Measurements from ENCODE around the gene SLC25A20.
A peak's percentile ranks its signal among the peaks of the same experiment; 100 is the strongest.
"Not testable (repeated sequence)": the region's sequence is repeated elsewhere in the genome, so short reads cannot be mapped to it uniquely, and the experiment has no call there.

The SLC25A20 gene, protein sequence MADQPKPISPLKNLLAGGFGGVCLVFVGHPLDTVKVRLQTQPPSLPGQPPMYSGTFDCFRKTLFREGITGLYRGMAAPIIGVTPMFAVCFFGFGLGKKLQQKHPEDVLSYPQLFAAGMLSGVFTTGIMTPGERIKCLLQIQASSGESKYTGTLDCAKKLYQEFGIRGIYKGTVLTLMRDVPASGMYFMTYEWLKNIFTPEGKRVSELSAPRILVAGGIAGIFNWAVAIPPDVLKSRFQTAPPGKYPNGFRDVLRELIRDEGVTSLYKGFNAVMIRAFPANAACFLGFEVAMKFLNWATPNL

DNA sequence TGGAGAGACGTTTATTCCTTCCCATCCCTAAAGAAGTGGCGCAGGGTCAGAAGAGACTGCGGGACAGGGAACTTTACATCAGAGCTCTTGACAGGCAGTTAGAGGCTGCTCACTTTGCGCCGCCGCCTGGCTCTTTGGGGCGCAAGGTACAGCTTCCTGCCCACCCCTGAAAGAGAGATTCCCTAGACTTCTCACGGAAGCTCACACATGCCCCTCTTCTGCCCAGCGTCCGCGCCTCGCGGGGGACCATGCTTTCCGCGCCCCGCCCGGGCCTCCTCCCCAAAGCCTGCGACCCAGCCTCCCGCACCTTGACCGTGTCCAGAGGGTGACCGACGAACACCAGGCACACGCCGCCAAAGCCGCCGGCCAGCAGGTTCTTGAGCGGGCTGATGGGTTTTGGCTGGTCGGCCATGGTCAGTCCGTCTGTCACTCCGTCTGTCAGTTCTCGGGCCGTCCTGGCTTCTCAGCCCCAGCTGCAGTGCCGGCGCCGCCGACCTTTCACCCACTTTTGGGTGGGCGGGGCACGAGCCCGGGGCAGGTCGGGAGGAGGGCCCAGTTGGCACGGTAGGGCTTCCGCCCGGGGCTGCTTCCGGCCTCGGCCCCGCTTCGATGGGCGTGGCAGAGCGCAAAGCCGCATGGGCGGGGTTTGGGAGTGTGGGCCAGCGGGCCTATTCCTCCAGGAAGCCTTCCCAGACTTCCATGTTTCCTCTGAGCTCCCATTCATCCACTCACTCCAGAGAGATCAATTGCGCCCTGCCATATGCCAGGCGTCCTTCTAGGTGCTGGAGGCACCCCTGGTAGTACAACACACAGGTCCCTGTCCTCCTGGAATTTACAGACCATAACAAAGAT lies at the start of gene SLC25A20:
Gene SLC25A20 (minus strand): TSS at position 500 of the 852 bp plus-strand sequence. CDS start 88 bp downstream, at position 412.
- DNase-seq (ENCODE audit: low read depth in 2 of 2): peak; percentile 83 to 88

DNA sequence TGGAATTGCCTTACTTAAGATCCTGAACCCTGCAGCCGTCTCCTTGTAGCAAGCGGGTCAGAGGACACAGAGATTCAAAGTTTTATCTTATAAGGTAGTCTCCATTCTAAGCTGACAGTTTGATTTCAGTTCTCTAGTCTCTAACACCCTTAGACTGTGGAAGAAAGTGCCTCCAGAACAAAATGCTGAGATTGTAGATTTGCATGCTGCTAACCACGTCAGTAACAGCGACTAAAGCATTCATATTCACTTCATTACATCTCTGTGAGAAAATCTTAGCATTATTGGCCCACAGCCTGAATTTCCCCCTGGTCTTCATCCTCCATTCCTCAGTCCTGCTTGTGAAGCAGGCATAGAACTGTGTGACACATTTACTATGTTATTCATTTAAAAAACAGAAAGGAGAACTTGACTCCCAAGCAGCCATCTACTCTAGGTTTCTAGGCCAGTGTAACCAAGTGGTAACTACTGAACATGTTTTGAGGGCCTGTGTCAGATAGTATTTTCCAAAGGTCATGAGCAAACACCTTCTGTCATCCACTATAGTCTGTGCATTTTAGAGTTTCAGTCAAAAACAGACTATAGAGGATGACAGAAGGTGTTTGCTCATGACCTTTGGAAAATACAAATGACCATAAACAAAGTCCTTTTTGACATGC lies 47.3 kb upstream of the SLC25A20 start:
- DNase-seq (ENCODE audit: low read depth in 2 of 2): no peak

DNA sequence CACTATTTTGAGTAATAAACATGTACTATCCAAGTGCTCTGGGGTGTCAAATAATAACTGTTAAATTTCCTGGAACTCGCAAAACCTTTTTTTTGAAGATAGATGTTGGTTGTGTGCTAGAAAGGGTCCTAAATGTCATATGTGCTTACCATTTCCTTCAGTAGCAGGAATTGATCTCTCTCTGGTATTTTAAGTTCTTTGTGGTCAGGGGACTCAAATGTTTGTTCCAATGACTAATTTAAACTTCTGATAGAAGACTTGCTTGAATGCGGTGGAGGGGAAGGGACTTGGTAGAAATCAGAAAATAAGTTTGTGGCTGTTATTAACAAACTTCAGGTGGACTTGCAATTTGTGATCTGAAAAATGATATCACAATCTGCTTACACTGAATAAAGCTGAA lies 46.8 kb upstream of the SLC25A20 start:
- no peak for DNase-seq (ENCODE audit: low read depth in 2 of 2)

DNA sequence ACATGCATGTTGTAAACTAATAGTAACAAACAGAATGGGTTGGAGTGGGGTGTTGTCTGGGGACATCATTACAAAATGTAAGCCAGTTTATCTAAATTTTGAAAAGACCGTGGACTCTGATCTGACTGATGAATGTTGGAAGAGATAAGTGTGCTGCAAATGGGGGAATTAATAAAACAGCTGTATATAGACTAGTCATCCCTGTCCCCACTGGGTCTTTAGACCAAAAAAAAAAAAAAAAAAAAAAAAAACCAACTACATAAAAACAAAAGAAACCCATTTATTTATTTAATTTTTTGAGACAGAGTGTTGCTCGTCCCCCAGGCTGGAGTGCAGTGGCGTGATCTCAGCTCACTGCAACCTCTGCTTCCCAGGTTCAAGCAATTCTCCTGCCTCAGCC lies 40.0 kb upstream of the SLC25A20 start:
- no peak for DNase-seq (ENCODE audit: low read depth in 2 of 2)

DNA sequence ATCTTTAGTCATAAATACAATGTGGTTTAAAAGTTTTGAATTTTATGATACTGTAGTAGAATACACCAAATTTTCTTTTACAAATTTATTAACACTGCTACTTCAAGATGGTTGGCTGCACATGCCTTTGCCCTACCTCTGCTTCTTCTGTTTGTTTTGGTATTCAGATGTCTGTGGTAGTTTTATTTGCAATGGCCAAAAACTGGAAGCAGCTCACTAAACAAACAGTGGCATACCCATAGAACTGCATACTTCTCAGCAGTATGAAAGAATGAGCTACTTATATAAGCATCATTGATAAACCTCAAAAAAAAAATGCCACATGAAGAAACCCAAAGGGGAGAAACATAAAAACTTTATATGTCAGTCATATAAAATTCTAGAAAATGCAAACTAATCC lies 39.5 kb upstream of the SLC25A20 start:
- no peak for DNase-seq (ENCODE audit: low read depth in 2 of 2)

- DNase-seq (ENCODE audit: low read depth in 2 of 2): no peak
Measured at GRCh38 chr3:48935530-48935929, 36.8 kb upstream of the SLC25A20 start.

DNA sequence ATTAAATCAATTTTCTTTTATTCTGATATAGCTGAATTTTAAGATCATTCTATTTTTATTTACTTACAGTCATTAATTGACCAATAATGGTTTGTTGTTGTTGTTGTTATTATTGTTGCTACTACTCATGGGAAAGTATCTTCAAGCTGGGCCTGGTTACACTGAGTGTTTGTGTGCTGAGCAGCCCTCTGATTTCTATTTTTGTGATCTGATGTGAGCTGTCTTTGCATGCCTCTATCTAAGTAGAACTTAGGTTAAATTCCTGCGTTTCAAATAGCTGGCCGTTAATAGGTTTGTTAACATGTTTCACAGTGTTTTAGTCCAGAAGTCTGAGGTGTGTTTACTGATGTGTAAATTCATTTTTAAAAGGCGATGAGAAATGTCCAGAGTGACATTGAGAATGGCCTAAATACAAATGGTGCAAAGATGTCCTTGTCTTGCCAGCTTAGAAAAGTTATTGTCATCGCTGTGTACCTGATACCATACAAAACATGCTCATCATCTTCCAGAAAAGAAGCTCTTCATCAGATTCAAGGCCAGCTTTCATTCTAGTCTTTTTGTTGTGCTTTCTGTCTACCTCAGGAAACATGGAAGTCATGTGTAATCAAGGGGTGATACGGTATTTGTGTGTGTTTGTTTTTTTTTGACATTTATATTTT lies 35.8 kb upstream of the SLC25A20 start:
- DNase-seq (ENCODE audit: low read depth in 2 of 2): no peak

- no peak for DNase-seq (ENCODE audit: low read depth in 2 of 2)
Measured at GRCh38 chr3:48931944-48932580, 33.4 kb upstream of the SLC25A20 start.

- DNase-seq (ENCODE audit: low read depth in 2 of 2): no peak
Measured at GRCh38 chr3:48930590-48930989, 31.9 kb upstream of the SLC25A20 start.

GRCh38 chr3:48929358-48930035 lies 30.8 kb upstream of the SLC25A20 start:
- no peak for DNase-seq (ENCODE audit: low read depth in 2 of 2)

DNA sequence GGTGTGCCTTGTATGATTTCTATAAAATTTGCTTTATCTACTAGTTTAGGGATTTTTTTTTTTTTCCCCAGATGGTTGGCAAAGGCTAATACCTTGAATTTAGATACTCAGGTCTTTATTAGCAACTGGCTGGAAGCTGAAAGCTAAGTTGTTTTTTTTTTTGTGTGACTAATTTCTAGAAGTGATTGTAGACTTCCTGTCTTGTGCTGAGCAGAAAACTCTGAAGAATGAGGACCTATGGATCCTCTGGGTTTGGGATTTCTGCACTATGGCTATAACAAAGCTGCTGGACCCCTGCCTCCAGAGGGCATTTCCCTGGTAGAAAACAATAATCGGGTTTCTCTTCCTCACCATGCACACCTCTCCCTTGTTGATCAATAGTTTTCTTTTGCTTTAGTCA lies 30.0 kb upstream of the SLC25A20 start:
- DNase-seq (ENCODE audit: low read depth in 2 of 2): no peak

GRCh38 chr3:48927928-48928327 lies 29.2 kb upstream of the SLC25A20 start:
- no peak for DNase-seq (ENCODE audit: low read depth in 2 of 2)

DNA sequence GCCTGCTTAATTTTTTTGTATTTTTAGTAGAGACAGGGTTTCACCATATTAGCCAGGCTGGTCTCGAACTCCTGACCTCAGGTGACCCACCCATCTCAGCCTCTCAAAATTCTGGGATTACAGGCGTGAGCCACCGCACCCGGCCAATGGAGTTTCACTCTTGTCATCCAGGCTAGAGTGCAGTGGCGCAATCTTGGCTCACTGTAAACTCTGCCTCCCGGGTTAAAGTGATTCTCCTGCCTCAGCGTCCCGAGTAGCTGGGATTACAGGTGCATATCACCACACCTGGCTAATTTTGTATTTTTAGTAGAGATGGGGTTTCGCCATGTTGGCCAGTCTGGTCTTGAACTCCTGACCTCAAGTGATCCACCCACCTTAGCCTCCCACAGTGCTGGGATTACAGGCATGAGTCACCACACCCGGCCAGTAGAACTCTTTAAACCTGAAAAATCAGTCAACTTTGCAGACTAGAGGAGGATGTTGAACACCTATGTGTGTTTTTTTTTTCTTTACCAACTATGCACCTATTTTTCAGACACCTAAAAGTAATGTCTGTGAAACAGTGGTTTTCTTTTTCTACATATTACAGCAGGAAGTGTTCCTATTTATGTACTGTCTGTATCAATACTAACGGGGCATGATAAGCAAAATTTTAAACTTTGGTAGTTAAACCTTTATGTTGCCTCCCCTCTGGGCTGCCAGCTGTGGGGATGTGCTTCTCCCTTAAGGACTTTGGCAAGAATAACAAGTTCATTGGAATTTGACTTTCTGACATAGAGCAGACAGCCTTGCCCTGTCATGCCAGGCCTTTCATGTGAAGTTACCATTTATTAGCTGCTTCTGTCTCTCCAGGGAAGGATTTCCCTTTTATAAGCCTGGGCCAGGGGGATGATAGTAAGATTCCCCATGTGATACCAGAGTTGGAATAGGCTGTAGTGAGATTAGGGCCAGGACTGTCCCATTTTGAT lies 28.0 kb upstream of the SLC25A20 start:
- peak in 1 of 2 experiments; percentile 8 for DNase-seq (ENCODE audit: low read depth in 2 of 2)

- DNase-seq (ENCODE audit: low read depth in 2 of 2): peak; percentile 21 to 35
Measured at GRCh38 chr3:48919215-48920138, 20.8 kb upstream of the SLC25A20 start.

DNA sequence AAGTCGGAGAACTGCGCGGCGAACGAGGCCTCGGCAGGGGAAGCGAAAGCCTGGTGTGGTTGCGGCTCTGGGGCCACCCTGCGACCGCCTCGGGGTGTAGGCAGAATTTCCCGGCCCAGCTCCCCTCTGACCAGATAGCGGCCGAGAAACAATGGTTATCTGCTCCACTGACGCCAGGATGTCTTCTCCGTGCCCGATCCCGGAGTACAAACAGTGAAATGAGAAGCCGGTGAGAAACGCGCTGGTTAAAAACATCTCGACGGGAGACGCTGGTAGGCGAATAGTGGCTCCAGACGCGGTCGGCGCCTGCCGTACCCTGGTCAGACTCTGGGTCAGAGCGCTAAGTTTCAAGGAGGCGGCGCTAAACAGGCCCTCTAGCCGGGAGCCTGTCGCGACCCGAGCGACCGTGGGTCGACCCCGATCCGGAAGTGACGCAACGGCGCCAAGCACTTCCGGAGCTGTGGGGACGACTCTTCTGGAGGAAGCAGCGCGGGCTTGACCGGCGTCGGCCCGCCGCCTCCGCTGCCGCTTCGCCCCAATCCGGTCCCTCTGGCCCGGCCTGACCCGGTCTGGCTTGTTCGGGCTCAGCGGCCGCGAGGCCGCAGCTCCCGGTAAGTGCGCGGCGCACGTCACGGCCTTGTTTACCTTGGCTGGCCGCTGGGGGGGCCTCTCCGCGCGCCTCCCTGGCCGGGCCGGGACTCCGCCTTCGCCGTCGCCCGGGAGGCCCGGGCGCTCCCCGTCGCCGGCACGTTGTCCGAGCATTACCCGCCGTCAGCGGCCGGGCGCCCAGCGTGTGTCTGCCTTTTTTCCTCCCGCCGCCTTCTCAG lies 19.9 kb upstream of the SLC25A20 start, which contains the start of gene ARIH2:
Gene ARIH2 (plus strand): TSS at position 455 of the 827 bp plus-strand sequence. CDS start 8,717 bp downstream, outside the sequence.
- peak; percentile 75 to 86 for DNase-seq (ENCODE audit: low read depth in 2 of 2)

DNA sequence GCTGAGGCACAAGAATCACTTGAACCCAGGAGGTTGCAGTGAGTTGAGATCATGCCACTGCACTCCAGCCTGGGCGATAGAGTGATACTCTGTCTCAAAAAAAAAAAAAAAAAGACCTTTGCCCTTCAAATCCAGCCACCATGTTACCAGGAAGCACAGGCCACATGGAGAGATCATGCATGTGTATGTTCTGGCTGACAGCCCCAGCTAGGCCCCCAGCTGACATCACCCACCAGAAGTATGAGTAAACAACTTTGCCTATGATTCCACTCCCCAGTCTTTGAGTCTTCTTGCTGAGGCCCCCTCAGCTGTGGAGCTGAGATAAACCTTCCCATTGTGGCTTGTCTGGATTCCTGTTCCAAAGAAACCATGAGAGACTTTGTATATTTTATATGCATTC lies 16.6 kb upstream of the SLC25A20 start:
- DNase-seq (ENCODE audit: low read depth in 2 of 2): no peak

- not testable (repeated sequence) for DNase-seq (ENCODE audit: low read depth in 2 of 2)
Measured at GRCh38 chr3:48907026-48907425, 8.3 kb upstream of the SLC25A20 start.

GRCh38 chr3:48899273-48899672 lies 591 bp upstream of the SLC25A20 start:
- no peak for DNase-seq (ENCODE audit: low read depth in 2 of 2)
